ENCODE measurements around the gene MPRIP.

DNA sequence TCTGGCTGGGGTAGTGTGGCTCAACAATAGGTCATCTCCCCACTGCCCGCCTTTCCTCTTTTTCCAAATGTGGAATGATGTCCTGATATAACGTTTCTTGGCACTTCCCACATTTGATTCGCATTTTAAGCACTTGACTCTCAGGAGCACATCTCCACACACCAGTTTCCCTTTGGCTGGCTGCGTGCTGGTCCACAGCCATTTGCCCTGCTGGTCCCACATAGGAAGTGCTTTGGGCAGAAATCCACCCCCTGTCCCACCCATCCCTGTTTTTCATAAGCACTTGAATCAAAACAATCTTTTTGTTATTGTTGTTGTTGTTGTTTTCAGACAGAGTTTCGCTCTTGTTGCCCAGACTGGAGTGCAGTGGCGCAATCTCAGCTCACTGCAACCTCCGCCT lies 46.3 kb upstream of the MPRIP start:
- no peak for TF ChIP-seq TEAD1 (CRISPR knock-in tag; IDR thresholded peaks at IDR 0.05)
- no peak for TF ChIP-seq MYBL2 (CRISPR knock-in tag; IDR thresholded peaks at IDR 0.05)
- TF ChIP-seq CTCF (IDR thresholded peaks at IDR 0.05), result no peak
- TF ChIP-seq KAT7 (CRISPR knock-in tag; IDR thresholded peaks at IDR 0.05; ENCODE audit: borderline replicate concordance), result no peak
- TF ChIP-seq ETV6 (CRISPR knock-in tag; IDR thresholded peaks at IDR 0.05), result no peak
- no peak for TF ChIP-seq FOXP1 (CRISPR knock-in tag; IDR thresholded peaks at IDR 0.05; ENCODE audit: borderline replicate concordance)
- no peak for TF ChIP-seq FOXP4 (CRISPR knock-in tag; IDR thresholded peaks at IDR 0.05)
